Activated CD8-positive, alpha-beta T cell treated with anti-CD3 and anti-CD28 coated beads, Interleukin-2, amount 10 ng/mL, durations not matched to agents 7 days and 5 days (primary cell): ENCODE results near the gene MXRA8. TPM values are rescaled to one million over a fixed set of nuclear protein-coding genes. Genes with fewer than 3 reads are reported as not detected.

Experiments used
- ATAC-seq: fragments of 150-1000 bp; cut with Tn5 transposase; one replicate; pipeline ENCODE4 v1.10.0; 2021; ENCODE audit warnings: moderate library complexity
- CTCF ChIA-PET: fragments of 350-600 bp; sonication (Branson Sonifier 250); formaldehyde crosslinking; loops from one replicate; lab custom pipeline; 2021; ENCODE audit warnings: antibody characterized with exemption; lab: Charles Lee
- POLR2A ChIA-PET: fragments of 350-600 bp; sonication (Branson Sonifier 250); formaldehyde crosslinking; loops from one replicate; lab custom pipeline; 2021; ENCODE audit warnings: antibody characterized with exemption; lab: Charles Lee
- DNase-seq: peaks from one replicate; pipeline ENCODE4 v3.0.0-alpha.2; 2020
- H3K27ac Mint-ChIP-seq: one replicate; pipeline ENCODE4 v1.8.0; 2021; ENCODE audit warnings: mild to moderate bottlenecking, mixed read lengths
- H3K27me3 Mint-ChIP-seq: one replicate; pipeline ENCODE4 v1.8.0; 2021; ENCODE audit warnings: low read depth, mixed read lengths
- H3K36me3 Mint-ChIP-seq: one replicate; pipeline ENCODE4 v1.8.0; 2021; ENCODE audit warnings: low read depth, mixed read lengths
- H3K4me1 Mint-ChIP-seq: one replicate; pipeline ENCODE4 v1.8.0; 2021; ENCODE audit warnings: low read depth, mixed read lengths
- H3K4me3 Mint-ChIP-seq: one replicate; pipeline ENCODE4 v1.8.0; 2021; ENCODE audit warnings: mild to moderate bottlenecking, mixed read lengths
- H3K9me3 Mint-ChIP-seq: one replicate; pipeline ENCODE4 v1.8.0; 2022; ENCODE audit warnings: mixed read lengths; ENCODE audit not compliant: insufficient read depth
- total RNA-seq, 2 experiments: library from RNA; stranded (reverse); gene quantifications; one replicate each; pipeline ENCODE4 v1.2.3, GENCODE V29; 2021

MXRA8 gene
- total RNA-seq, 2 experiments from 2014 or later: not detected

DNA sequence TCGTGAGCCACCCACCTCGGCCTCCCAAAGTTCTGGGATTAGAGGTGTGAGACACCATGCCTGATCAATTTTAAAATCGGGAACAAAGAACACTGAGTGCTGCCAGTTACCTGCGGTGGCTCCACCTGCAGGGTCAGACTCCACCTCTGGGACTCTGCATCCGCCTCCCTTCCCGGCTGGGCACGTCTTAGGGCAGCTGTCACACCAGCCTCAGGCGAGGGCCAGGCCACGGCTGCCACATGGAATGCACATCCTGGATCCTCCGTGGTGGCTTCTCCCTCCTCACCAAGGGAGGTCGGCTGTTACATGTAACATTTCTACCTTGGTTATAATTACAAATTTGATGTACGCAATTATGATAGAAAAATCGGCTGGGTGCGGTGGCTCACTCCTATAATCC is 5.9 kb upstream of the MXRA8 start:
- POLR2A ChIA-PET: no interaction called here
- peaks cover 4% of the 10 kb centered on the region for H3K4me1 Mint-ChIP-seq

DNA sequence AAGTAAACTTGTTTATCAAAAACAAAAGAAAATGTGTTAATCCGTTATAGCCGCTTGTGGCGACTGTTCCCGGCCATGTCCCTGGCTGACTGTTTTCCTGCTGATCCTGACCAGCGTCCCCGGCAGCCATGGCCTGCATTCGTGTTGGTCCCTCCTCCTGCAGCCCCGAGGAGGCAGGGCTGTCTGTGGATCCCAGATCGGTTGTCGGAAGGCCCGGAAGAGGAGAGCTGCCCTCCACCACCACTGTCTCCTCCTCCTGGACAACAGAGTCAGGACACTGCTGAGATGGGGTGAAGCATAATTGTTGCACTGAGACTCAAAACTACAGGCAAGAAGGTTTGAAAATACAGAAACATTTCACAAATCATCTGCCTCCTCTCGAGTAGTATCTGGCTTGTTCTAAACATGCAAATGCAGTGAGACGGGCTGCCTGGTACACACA is 3.6 kb upstream of the MXRA8 start:
- peaks cover 18% of the 10 kb centered on the region for H3K4me1 Mint-ChIP-seq
- H3K9me3 Mint-ChIP-seq: no peaks in the 10 kb centered on the region
- H3K4me3 Mint-ChIP-seq: no peak overlapping the region
- POLR2A ChIA-PET: no interaction called here
- H3K36me3 Mint-ChIP-seq: no peaks in the 10 kb centered on the region
- CTCF ChIA-PET: interaction anchor here (1.6 kb wide), 1 partner anchor 9 kb away, joined by 4 read pairs; no protein-coding TSS in a partner anchor
- no peak overlapping the region for H3K27ac Mint-ChIP-seq
- DNase-seq (no peak), ATAC-seq (no peak)
- peaks cover 16% of the 10 kb centered on the region for H3K27me3 Mint-ChIP-seq

More for the DNA sequence above, 5.9 kb upstream of the MXRA8 start:
- ATAC-seq (no peak), DNase-seq (no peak)
- peaks cover 12% of the 10 kb centered on the region for H3K27me3 Mint-ChIP-seq
- no peak overlapping the region for H3K4me3 Mint-ChIP-seq
- CTCF ChIA-PET: no interaction called here
- no peak overlapping the region for H3K27ac Mint-ChIP-seq
- no peaks in the 10 kb centered on the region for H3K9me3 Mint-ChIP-seq
- no peaks in the 10 kb centered on the region for H3K36me3 Mint-ChIP-seq

DNA sequence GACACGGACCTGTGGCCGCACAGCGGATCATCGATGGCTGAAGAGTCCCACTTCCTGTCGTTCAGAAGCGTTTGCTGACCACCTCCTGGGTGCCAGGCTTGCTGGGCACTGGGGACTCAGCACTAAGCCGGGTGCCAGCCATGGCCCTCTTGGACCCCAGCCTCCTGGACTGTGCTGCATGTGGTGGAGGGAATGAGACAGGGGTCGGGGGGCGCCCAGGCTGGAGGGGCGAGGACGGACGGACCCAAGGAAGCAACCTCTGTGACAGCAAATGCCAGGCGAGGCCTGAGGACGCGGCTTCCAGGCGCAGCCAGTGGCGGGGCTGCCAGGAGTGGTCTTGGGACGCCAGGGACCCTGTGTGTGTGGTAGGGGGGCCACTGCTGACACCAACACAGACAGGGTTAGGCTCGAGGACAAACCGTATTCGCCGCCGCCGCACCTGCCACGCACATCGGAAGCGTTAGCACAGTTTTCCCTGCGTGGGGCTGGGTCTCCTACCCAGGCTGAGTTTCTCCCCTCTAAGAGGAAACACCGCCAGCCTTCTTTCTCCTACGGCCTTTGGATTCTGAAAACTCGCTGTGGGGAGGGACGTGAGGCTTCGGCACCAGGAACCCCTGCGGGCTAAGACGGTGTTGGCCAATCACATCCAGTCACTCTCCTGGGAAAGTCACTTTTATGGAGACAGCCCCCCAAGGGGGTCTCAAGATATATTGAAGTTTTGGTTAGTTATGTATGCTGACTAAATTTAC is 3.1 kb upstream of the MXRA8 start:
- H3K4me3 Mint-ChIP-seq: no peak overlapping the region

DNA sequence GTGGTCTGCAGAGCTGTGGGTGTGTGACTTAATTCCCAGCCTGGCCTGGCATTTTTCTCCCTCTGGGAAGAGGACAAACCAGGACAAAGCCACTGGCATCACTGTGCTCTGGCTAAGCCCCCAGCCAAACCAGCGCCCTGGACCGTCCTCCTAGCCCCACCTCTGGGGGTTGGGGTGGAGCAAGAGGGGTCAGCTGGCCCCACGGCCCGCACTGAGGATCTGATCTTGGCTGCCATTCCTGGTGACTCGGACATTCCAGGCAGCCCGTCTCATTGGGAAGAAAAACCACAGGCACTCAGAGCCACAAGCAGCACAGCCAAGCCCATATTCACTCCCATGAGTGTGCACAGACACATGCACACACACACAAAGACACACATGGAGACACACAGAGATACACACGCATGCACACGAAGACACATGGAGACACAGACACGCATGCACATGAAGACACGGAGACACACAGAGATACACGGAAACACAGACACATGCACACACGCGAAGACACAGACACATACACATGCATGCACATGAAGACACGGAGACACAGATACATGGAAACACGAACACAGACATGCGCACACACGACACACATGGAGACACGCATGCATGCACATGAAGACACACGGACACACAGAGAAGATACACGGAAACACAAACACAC is 2.3 kb upstream of the MXRA8 start:
- Mint-ChIP-seq H3K27ac (no peak overlapping the region), H3K27me3 (peaks cover 16% of the 10 kb centered on the region), H3K4me1 (peaks cover 18% of the 10 kb centered on the region), H3K9me3 (no peaks in the 10 kb centered on the region), H3K36me3 (no peaks in the 10 kb centered on the region), H3K4me3 (no peak overlapping the region)
- ATAC-seq (no peak), DNase-seq (no peak)
- ChIA-PET POLR2A (no interaction called here), CTCF (interaction anchor here (1.6 kb wide), 1 partner anchor 11 kb away, joined by 4 read pairs; no protein-coding TSS in a partner anchor)

More for the DNA sequence above, 3.1 kb upstream of the MXRA8 start:
- peaks cover 16% of the 10 kb centered on the region for H3K27me3 Mint-ChIP-seq
- H3K9me3 Mint-ChIP-seq: no peaks in the 10 kb centered on the region
- DNase-seq (no peak), ATAC-seq (no peak)
- CTCF ChIA-PET: no interaction called here
- peaks cover 18% of the 10 kb centered on the region for H3K4me1 Mint-ChIP-seq
- no peaks in the 10 kb centered on the region for H3K36me3 Mint-ChIP-seq
- H3K27ac Mint-ChIP-seq: no peak overlapping the region
- POLR2A ChIA-PET: no interaction called here

DNA sequence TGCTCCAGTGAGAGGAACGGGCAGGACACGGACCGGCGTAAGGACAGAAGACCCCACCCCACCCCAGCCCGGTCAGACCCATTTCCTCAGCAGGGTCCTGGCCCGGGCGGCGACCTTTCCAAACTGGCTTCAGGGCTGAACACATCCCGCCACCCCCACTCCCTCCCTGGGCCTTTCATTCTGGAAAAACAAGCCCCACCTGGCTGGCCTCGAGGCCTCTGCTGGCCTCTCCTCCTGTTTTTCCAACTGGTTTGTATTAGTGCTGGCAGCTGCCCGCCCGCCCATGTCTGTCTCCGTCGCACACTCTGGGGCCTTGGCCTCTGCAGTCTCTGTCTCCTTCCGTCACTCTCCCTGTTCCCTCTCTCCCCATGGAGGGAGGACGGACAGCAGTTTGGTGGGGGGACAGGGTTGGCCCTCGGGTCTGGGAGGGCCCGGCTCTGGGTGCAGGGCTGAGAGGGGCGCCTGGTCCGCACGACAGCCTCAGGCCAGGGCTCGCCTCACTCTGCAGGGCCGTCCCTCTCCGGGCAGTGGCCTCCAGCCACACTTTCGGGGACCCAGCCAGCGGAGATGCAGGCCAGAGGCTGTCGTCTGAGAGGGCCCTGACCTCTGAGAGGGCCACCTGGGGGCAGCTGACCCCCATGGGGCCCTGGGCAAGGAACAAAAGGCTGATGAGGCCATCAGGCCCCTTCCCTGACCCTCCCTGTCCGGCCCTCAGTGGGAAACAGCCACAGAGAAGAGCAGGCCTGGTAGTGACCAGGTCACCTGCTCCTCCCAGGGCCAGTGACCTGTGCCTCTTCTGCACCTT is 1.5 kb upstream of the MXRA8 start:
- Mint-ChIP-seq H3K4me1 (peaks cover 18% of the 10 kb centered on the region), H3K27me3 (peaks cover 16% of the 10 kb centered on the region), H3K36me3 (no peaks in the 10 kb centered on the region), H3K9me3 (no peaks in the 10 kb centered on the region), H3K4me3 (no peak overlapping the region), H3K27ac (no peak overlapping the region)
- DNase-seq: no peak
- ATAC-seq: no peak
- ChIA-PET POLR2A (no interaction called here), CTCF (interaction anchor here (1.6 kb wide), 1 partner anchor 12 kb away, joined by 4 read pairs; no protein-coding TSS in a partner anchor)

DNA sequence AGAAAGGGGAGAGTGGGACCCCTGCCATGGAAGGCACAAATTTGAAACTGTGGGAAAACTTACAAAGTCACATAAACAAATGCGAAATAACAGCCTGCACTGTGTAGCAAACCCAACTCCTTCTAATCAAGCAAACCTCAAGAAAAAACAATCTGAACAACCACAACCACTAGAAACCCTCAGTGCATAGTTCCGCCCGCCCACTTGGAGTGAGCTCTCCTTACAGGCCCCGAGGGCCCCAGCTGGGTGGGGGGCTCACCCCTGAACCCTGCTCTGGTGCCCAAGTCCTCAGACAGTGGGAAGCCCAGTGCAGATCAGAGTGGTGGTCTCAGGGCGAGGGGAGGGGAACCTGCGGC is 931 bp upstream of the MXRA8 start:
- CTCF ChIA-PET: interaction anchor here (0.5 to 1.6 kb wide), 2 partner anchors 12 to 64 kb away, joined by 3 to 4 read pairs; no protein-coding TSS in a partner anchor
- peak; percentile 52 for ATAC-seq
- peaks cover 18% of the 10 kb centered on the region for H3K4me1 Mint-ChIP-seq
- POLR2A ChIA-PET: no interaction called here
- no peak for DNase-seq
- no peak overlapping the region for H3K4me3 Mint-ChIP-seq
- H3K27ac Mint-ChIP-seq: peak overlapping the region; percentile 54
- no peaks in the 10 kb centered on the region for H3K36me3 Mint-ChIP-seq
- H3K27me3 Mint-ChIP-seq: peaks cover 16% of the 10 kb centered on the region
- no peaks in the 10 kb centered on the region for H3K9me3 Mint-ChIP-seq

DNA sequence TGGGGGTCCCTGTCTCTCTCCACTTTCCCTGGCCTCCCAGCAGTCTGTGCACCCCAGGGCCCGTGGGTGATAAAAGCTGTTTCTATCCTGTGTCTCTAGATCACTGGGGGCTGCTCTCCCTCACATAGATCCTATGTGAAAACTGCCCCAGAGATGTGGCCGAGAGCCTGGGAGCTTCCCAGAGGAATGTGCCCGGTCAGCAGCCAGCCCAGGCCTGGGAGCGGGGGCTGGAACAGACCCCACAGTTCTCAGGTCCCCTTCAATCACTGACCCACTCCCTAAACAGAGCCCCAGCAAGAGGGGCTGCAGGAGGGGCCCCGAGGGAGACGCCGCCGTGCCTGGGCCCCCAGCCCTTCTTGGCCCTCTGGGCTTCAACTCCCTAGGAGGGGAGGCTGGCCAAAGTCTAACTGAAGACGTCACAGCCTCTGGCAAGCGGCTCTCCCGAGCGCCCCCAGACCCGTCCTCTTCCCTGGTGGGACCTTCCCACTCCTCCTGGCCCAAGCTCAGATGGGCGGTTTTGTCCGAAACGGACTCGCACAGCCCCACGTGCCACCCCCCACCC is 403 bp downstream of the MXRA8 start:
- DNase-seq: no peak
- ATAC-seq: no peak
- Mint-ChIP-seq H3K4me3 (no peak overlapping the region), H3K36me3 (no peaks in the 10 kb centered on the region), H3K4me1 (peaks cover 20% of the 10 kb centered on the region), H3K27me3 (peaks cover 26% of the 10 kb centered on the region), H3K9me3 (no peaks in the 10 kb centered on the region), H3K27ac (no peak overlapping the region)
- ChIA-PET CTCF (interaction anchor here (1.1 kb wide), 1 partner anchor 15 kb away, joined by 3 read pairs; no protein-coding TSS in a partner anchor), POLR2A (no interaction called here)

DNA sequence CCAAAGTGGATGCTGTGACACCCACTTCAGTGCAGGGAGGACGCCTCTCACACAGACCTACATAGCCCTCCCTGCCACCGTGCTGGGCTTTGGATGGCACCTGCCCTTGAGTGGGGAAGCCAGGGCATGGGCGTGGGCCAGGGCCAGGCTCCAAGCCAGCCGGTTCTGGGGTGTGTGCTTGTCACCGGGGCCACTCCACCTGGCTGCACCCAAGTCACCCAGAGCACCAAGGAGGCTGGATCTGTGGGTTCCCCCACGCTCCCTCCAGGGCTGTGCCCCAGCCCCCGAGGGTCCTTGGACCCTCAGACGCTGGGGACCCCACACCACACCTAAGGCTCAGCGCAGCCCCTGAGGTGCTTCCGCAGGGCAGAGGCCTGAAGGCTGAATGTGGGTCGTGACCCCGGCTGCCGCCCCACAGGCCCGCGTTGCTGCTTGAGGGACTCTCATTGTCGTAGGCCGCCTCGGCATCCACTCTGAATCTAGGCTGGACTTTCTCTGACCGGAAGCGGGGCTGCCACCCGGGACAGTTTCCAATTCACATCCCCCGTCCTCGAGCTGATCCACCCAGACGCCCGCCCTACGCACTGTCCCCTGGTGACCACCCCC is 1.5 kb downstream of the MXRA8 start:
- ATAC-seq: peak; percentile 31
- no peak for DNase-seq
- ChIA-PET POLR2A (no interaction called here), CTCF (no interaction called here)
- Mint-ChIP-seq H3K4me1 (peaks cover 27% of the 10 kb centered on the region), H3K36me3 (no peaks in the 10 kb centered on the region), H3K27ac (no peak overlapping the region), H3K27me3 (peaks cover 32% of the 10 kb centered on the region), H3K4me3 (no peak overlapping the region), H3K9me3 (no peaks in the 10 kb centered on the region)

DNA sequence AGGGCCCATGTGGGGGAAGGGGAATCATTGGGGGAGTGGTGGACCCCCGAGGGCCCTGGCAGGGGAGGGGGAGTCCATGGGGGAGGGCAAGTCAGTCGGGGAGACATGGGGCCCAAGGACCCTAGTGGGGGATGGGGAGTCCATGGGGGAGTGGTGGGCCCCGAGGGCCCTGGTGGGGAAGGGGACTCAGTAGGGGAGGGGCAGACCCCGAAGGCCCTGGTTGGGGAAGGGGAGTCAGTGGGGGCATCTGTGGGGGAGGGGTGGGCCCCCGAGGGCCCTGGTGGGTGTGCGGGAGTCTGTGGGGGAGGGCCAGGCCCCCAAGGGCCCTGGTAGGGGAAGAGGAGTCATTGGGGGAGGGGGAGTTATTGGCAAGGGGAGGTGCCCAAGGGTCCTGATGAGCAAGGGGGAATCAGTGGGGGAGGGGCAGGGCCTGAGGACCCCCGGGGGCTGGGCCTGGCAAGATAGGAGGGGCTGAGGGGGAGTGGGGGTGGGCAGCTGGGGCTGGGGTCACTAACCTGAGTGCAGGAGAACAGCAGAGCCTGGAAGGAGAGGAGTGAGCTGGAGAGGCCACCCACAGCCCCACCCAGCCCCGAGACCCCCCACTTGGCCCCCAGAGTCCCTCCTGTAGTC is 2.1 kb downstream of the MXRA8 start:
- Mint-ChIP-seq H3K4me1 (peaks cover 27% of the 10 kb centered on the region), H3K36me3 (no peaks in the 10 kb centered on the region), H3K4me3 (no peak overlapping the region), H3K9me3 (no peaks in the 10 kb centered on the region), H3K27me3 (peaks cover 32% of the 10 kb centered on the region), H3K27ac (no peak overlapping the region)
- ChIA-PET POLR2A (no interaction called here), CTCF (no interaction called here)
- no peak for DNase-seq
- ATAC-seq: no peak

DNA sequence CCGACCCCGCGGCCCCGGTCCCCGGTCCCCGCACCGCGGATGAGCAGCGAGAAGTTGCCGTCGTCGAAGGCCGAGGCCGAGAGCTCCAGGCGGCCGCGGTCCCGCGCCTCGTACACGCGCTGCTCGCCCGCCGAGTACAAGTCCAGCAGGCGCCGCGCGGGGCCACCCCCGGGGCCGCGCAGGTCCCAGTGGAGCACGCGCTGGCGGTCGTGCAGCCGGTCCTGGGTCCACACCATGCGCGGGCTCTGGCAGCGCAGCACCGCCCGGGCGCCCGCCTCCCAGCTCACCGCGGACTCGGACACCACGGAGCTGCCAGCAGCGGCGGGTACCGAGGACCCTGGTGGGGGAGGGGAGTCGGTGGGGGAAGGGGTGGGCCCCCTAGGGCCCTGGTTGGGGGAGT is 2.9 kb downstream of the MXRA8 start:
- H3K4me3 Mint-ChIP-seq: no peak overlapping the region
- CTCF ChIA-PET: no interaction called here
- H3K4me1 Mint-ChIP-seq: peaks cover 27% of the 10 kb centered on the region
- H3K27me3 Mint-ChIP-seq: peaks cover 26% of the 10 kb centered on the region
- no peaks in the 10 kb centered on the region for H3K9me3 Mint-ChIP-seq
- no peak for DNase-seq
- ATAC-seq: peak; percentile 15
- no peak overlapping the region for H3K27ac Mint-ChIP-seq
- POLR2A ChIA-PET: interaction anchor here (1.3 kb wide), 1 partner anchor 20 kb away, joined by 7 read pairs; the partner anchor contains the start of gene AURKAIP1
- no peaks in the 10 kb centered on the region for H3K36me3 Mint-ChIP-seq
